HG03439 (cell line): ENCODE measurements around the gene MRPL2.
"Not testable (repeated sequence)": the region's sequence is repeated elsewhere in the genome, so short reads cannot be mapped to it uniquely, and the experiment has no call there.

Experiments used
- ATAC-seq: cut with Tn5 transposase; IDR thresholded peaks from one replicate; pipeline ENCODE4 v1.9.1; 2021; ENCODE audit warnings: mild to moderate bottlenecking, moderate library complexity; ENCODE audit not compliant: unreplicated experiment

The MRPL2 gene

DNA sequence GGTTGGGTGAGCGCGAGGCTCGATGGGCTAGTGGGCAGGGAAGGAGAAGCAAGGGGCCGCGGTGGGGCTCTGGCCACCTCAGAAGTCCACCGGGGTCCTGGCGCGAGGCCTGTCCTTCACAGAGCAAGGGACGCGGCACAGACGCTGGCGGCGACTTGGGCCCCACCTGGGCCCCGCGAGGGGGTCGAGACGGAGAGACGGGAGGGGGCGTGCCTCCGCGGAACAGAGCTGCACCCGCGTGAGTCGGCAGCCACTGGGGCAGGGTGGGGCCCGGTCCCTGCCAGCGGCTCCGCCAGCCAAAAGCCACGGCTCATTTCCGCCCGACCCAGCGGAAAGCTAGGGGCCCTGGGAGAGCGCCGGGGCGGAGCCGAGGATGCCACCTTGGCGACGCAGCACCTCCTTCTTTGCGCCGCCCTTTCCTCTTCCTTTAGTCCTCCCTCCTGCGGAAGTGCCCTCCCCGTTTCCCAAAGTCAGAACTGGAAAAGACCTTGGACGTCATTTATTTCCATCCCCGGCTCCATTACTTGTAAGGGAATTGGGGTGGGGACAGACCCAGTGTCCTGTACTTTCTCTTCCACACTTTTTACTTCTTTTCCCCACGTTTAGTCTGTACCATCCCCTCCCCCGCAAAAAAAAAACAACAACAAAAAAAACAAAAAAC, 5.6 kb downstream of the MRPL2 start, which contains the start of gene CUL7:
Gene CUL7, minus strand, starts transcription at position 307 of the 661 bp plus-strand sequence. CDS start 1,063 bp downstream, outside the sequence.
- ATAC-seq = peak; percentile 78

DNA sequence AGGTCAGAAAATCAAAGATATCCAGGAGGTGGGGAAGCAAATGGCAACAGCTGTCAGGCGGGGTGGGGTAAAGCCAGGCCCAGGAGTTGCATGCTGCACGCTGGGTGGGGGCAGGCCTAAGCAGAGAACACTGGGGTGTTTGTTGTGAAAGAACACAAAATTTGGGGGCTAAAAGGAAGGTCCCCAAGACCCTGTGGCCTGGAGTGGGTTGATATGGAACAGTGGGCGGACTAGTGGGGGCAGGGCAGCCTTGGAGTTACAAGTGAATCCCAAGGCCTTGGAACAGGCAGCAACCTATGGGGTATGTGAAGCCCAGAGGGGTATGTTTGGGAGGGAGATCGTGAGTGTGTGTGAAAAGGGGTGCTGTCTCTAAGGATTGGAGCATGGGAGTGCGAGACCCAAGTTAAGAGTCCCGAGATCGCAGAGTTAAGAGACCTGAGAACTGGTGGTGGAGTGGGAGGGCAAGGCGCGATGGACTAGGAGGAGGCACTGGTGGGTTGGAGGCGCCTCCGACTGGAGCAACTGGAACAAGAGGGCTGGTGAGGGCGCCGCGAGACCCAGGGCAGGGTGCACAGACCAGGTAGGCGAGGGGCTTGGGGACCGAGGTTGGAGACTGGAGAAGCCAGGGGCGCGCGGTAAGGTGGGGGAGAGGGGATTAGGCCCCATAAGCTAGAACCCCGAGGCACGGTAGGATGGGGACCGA, 6.2 kb downstream of the MRPL2 start:
- peak; percentile 4 for ATAC-seq

DNA sequence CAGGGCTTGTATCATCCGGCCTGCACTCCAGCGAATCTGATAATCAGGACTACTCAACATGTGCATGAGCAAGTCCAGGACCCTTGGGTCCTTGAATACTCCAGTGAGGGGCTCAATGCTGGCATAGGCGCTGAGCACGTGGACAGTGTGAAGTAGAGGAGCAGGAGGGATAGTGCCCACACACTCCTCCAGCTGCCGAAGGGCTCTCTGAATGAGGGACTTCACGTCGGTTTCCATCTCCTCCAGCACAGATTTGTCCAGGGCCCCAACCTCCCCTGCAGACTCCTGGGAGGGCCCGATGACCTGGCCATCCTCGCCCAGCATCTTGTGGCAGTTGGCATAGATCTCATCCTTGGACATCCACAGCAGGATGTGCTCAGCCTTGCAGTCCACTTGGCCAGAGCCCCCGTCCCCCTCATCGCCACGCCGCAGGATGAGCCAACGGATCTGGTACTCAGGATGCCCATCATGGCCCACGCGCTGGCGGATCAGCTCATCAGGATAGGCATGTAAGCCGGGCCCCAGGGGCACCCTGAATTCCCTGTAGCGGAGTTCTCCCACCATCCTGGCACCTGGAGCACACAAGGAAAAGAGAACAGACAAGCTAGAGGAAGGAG, 6.9 kb downstream of the MRPL2 start:
- ATAC-seq = no peak

DNA sequence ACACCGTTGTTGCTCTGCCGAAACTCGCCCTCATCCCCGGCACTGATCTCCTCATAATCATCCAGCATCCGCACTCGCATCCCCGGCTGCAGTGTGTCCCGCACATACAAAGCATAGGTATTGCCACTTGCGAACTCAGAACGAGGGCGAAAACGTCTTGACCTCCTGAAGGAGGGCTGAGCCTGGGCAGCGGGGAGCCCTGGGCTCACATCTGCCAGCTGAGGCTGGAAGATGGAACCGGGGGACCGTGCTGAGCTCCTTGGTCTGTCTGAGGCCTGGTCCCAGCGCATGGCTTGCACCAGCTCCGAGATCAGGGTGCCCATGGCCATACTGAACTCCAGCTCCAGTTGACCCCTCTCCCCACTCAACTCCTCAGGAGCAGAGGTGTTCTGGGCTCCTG, 8.3 kb downstream of the MRPL2 start:
- ATAC-seq = no peak

DNA sequence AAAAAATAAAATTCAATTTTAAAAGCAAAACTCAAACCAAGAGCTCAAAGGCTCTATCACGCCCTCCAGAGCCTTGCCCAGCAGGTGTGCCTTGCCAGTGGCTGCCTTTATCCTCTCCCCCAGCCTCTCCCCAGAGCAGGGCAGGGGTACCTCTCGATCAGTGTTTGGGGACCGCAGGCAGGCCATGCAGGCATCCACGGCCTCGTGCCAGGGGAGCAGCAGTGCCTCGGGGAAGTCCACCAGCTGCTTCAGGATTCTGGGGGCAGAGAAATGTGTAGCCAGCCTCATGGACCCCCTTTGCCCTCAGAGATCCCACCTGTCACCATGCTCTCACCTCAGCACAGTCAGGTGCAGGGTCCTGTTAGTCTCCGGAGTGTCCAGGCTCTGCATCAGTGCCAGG, 11.2 kb downstream of the MRPL2 start:
- no peak for ATAC-seq

DNA sequence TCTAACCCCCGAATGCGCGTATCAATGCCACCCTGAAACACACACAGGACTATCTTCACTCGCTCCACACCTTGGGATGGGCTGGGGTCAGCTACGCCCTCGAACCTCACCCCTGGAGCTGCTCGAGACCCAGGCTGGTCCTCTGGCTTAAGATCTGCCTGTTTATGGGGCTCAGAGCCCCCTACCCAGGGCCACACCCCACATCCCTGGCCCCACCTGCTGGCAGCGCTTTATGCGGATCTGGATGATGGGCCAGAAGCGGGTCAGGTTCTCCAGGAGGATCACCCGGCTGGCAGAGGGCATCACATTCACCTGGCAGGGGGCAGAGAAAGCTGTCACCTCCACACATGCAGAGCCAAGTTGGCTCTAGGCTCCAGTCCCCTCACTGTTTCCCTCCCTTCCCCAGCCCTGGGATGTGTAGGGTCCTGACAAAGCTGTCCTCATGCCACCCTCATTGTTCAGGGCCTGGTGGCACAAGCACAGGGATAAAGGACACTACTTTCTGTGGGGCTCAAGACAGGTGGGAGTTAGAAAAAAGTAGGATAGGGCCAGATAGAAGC, 13.8 kb downstream of the MRPL2 start:
- ATAC-seq = no peak

DNA sequence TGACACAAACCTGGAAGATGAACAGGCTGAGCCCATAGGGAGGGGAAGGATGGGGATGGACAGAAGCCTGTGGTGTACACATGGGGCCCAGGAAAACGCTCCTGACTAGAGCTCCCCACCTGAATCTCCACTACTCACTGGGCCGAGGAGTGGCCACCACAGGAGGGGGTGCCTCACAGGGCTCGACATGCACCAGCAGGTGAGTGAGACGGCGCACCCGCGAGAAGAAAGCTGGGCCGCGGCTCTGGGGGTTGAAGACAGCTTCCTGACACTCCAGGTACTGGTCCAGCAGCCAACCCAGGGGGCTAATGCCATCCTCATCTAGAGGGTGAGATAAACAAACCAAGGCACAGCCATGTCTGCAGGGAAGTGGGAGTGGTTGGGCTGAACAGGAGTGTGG, 15.9 kb downstream of the MRPL2 start:
- no peak for ATAC-seq

DNA sequence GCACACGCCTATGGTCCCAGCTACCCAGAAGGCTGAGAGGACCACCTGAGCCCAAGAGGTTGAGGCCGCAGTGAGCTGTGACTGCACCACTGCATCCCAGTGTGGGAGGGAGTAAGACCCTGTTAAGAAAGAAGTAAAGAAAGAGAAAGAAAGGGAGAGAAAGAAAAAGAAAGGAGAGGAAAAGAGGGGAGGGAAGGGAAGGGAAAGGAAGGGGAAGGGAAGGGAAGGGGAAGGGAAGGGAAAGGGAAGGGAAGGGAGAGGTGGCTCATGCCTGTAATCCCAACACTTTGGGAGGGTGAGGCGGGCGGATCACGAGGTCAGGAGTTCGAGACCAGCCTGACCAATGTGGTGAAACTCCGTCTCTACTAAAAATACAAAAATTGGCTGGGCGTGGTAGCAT, 17.8 kb downstream of the MRPL2 start:
- ATAC-seq = not testable (repeated sequence)

DNA sequence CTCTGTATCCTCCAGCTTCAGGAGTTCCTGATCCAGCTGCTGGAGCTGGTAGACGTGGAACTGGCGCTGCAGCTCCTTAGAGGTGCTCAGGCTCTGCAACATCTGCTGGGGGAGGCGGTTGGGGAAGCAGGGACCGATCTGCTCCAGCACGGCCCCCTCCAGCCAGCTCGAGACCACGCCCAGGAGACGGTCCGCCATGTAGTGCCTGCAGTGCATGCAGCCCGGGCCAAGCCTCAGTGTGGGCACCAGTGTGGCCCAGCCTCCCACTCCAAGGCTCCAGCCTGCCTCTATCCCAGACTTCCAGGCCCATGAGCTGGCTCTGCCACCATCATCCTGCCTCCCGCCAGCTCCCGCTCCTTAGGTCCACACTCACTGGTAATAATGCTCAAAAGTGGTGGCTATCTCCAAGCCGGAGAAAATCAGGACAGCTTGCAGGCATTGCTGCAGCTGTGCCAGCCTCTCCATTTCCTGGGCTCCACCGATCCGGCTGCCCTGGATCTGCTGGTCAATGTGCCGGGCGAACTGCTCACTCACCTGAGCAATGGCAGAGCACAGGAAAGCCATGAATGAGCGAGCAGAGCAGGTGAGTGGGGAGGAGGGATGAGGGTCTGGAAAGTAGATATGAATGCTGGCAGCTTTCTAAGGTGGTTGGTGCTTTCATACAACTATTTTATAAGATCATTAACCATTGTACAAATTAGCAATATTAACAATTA, 18.5 kb downstream of the MRPL2 start:
- no peak for ATAC-seq

DNA sequence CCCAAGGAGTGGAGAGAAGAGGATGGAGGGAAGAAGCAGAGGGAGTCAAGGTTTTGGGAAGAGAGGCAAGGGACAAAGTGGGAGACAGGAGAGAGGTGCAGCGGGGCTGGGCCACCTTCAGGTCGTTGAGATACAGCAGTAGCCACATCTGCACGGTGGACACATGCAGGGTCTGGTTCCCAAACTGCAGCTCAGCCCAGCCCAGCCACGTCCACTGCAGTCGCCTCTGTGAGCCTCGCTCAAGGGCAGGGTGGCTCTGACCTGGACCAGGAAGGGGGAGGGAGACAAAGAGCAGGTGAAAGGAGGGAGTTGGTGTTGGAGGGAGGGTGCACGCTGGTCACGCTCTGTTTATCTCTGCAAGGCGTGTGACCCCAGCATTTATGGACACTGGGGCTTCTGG, 20.5 kb downstream of the MRPL2 start:
- no peak for ATAC-seq

DNA sequence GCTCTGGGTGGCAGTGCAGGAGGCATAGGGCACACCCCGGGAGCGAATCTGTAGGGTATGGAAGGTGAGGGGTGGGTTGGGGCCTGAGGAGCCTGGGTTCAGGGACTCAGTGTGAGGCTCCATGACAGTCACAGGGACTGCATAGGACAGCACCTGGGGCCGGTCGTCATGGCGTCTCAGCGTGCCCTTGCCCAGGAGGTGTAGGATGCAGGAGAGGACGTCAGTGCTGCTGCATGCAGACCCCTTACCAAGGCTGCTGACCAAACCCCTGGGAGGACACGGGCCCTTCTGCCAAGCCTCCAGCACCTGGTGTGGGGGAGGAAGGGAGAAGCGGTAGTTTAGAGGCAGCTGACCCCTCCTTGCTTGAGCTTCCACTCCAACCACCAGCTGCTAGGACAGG, 21.5 kb downstream of the MRPL2 start:
- ATAC-seq = no peak

DNA sequence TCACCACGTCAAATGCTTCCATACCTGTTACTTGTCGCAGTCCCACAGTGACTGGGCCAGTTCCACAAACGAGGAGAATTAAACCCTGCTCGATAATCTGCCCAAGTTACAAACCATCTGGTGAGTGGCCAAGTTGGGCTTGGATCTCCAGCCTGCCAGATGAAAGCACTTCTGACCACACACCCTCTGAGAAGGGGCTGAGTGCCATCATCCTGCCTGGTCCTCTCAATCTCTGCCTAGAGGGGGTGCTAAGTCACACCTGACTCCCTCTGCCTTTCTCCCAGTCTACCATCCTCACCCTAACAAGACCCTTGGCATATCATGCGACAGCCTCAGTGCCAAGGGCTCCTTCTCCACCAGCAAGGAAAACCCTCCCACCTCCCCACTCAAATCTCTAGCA, 22.0 kb downstream of the MRPL2 start:
- ATAC-seq = no peak

DNA sequence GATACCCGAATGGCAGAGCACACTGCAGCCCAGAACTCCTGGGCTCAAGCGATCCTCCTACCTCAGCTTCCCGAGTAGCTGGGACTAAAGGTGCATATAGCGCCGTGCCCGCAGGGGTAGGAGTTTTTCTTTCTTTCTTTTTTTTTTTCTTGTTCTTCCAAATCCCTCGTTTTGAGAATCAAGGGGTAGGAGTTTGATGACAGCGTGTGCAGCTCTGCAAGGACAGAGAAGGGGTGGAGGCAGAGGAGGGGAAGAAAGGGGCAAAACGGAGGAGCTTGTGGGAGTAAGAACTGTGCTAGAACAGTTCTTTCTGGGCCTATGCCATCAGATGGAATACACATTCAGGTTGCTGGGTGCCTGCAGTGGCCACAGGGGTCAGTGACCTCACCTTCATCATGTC, 22.5 kb downstream of the MRPL2 start:
- ATAC-seq = no peak

DNA sequence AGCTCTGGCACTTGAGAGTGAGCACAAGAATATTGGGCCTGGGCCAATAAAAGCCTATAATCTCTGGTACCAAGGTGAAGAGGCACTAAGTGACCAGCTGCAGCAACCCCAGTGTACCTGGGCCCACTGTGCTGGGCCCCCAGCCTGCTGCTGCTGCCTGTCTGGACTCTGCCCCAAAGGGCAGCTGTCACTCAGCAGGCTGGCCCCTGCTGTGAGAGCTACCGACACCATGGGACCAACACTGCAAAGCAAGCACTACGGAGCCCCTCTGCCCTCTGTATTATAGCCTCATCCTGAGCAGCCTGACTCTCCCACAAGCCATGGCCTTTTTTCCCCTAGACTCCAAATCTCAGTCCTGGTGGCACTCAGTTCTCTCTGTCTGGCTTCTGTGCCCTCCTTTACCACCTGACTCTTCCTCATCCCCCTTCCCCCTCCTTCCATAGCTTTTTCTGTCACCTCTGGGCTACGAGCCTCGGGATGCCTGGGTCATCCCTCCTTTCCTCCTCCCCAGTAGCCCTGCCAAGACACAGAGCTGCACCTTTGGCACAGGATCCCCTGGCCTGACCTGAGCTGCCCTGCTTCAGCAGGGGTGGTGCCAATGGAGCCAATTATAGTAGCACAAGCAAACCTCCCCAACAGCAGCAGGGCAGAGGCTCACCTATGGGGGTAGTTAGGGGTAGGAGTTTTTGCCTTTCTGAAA, 23.6 kb downstream of the MRPL2 start:
- ATAC-seq = no peak

DNA sequence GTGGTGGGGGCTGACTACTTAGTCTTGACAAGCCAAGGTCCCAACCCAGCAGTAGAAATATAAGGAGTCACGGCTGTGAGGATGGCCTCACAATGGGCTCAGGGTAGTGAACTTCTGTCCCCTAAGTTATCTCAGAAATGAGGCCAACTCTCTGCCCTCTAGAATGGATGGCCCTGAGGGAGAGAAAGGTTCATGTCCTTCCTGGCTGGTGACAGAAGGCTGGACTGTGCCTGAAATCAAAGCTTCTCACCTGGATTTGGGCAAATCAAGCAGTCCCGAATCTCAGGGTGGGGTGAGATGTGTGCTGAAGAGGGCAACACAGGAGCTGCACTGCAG, 25.1 kb downstream of the MRPL2 start:
- no peak for ATAC-seq

DNA sequence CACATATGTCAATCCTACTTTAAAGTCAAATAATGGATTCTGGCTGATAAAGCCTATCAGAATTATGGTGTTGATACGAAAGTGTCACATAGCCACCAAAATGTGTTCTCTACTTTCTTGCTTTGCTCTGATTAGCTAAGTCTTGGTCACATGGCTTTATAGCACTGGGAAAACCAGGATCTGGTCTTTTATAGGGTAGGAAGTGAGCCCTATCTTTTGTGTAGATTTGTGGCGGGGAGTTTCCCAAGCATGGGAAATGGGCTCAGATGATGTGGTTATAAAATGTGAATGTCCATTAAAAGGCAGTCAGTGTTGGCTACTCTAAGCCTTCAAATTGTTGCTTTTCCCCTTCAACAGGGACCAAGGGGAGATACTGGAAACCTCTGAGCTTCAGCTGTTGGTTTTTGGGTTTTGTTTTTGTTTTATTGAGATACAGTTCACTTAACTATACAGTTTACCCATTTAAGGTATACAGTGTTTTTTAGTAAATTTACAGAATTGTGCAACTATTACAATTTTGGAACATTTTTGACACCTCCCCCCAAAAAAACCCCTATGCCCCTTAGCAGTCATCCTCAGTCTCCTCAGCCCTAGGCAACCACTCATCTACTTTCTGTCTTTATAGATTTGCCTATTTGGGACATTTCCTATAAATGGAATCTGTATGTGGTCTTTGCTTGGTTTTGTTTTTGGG, 25.6 kb downstream of the MRPL2 start:
- no peak for ATAC-seq

DNA sequence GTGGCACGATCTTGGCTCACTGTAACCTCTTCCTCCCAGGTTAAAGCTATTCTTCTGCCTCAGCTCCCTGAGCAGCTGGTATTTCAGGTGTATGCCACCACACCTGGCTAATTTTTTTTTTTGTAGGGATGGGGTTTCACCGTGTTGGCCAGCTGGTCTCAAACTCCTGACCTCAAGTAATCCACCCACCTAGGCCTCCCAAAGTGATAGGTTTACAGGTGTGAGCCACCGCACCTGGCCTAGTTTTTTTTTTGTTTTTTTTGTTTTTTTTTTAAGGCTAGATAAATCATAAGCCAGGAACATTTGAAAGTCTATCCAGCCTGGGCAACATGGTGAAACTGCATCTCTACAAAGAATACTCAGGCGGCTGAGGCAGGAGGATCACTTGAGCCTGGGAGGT, 26.9 kb downstream of the MRPL2 start:
- ATAC-seq = no peak

DNA sequence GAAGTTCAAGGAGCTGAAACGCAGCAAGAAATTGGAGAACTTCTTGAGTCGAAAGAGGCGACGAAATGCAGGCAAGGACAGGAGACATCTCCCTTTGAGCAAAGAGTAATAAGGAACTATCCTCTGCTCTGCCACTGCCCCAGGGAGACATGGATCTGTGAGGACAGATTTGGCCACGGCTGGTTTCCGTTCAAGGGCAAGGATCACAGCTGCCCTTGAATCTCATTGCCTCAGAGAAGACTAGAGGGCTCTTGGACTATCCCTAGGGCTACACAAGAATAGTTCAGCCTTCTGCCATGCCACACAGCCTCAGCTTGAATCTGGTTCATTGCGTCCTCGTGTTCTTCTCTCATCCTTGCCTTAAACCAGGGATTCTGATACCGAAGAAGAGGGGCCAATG, 30.1 kb downstream of the MRPL2 start:
- no peak for ATAC-seq

DNA sequence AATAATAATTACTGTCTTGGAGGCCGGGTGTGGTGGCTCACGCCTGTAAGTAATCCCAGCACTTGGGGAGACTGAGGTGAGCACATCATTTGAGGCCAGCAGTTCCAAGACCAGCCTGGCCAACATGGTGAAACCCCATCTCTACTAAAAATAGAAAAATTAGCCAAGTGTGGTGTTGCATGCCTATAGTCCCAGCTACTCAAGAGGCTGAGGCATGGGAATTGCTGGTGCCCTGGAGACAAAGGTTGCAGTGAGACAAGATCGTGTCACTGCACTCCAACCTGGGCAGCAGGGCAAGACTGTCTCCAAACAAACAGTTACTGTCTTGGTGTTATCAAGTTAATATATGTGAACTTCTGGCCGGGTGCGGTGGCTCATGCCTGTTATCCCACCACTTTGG, 32.9 kb downstream of the MRPL2 start:
- ATAC-seq = no peak

DNA sequence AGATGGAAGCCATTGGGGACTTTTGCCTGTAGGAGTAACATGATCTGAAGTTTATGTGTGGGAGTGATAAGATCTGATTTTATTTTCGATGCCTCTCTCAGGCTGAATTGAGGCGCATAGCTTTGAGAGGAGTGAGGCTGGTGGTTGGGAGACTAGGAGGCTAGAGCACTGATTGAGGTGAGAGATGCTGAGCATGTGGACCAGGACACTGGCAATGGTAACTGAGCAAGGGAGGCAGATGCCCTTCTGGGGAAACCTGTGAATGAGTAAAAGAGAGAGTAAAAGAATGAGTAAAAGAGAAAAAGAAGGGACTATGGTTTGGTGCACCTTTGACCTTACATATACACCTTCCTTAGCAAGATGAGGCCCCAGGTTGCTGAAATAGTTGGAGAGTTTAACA, 34.8 kb downstream of the MRPL2 start:
- no peak for ATAC-seq
